Activated CD8-positive, alpha-beta T cell treated with anti-CD3 and anti-CD28 coated beads, Interleukin-2, amount 10 ng/mL, durations not matched to agents 7 days and 5 days (primary cell): ENCODE measurements around the gene RAB37. TPM values are rescaled to one million over a fixed set of nuclear protein-coding genes. Genes with fewer than 3 reads are reported as not detected.

Experiments used
- ATAC-seq: fragments of 150-1000 bp; cut with Tn5 transposase; one replicate; pipeline ENCODE4 v1.10.0; 2021; ENCODE audit warnings: moderate library complexity
- CTCF ChIA-PET: fragments of 350-600 bp; sonication (Branson Sonifier 250); formaldehyde crosslinking; loops from one replicate; lab custom pipeline; 2021; ENCODE audit warnings: antibody characterized with exemption; lab: Charles Lee
- POLR2A ChIA-PET: fragments of 350-600 bp; sonication (Branson Sonifier 250); formaldehyde crosslinking; loops from one replicate; lab custom pipeline; 2021; ENCODE audit warnings: antibody characterized with exemption; lab: Charles Lee
- DNase-seq: peaks from one replicate; pipeline ENCODE4 v3.0.0-alpha.2; 2020
- H3K27ac Mint-ChIP-seq: one replicate; pipeline ENCODE4 v1.8.0; 2021; ENCODE audit warnings: mild to moderate bottlenecking, mixed read lengths
- H3K27me3 Mint-ChIP-seq: one replicate; pipeline ENCODE4 v1.8.0; 2021; ENCODE audit warnings: low read depth, mixed read lengths
- H3K36me3 Mint-ChIP-seq: one replicate; pipeline ENCODE4 v1.8.0; 2021; ENCODE audit warnings: low read depth, mixed read lengths
- H3K4me1 Mint-ChIP-seq: one replicate; pipeline ENCODE4 v1.8.0; 2021; ENCODE audit warnings: low read depth, mixed read lengths
- H3K4me3 Mint-ChIP-seq: one replicate; pipeline ENCODE4 v1.8.0; 2021; ENCODE audit warnings: mild to moderate bottlenecking, mixed read lengths
- H3K9me3 Mint-ChIP-seq: one replicate; pipeline ENCODE4 v1.8.0; 2022; ENCODE audit warnings: mixed read lengths; ENCODE audit not compliant: insufficient read depth
- total RNA-seq, 2 experiments: library from RNA; stranded (reverse); gene quantifications; one replicate each; pipeline ENCODE4 v1.2.3, GENCODE V29; 2021

The RAB37 gene
- total RNA-seq, 2 experiments from 2014 or later, result 19.1 to 19.6 TPM

DNA sequence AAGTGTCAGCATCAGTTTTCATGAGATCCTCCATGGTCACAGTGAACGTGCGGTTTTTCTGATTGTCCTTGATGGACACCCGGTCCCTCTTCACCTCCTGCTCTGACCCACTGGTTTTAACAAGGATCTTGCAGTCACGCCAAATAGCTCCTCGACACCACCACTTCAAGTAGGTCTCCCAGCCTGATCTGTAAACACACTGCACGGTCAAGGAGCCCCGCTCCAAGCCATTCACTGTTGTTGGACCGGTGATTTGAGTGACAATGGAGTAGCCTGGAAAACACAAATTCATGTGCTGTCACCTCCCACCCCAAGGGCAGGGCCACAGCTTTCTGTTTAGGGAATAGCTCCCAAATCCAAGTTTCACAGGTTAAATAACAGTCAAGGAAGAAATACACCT lies 32.5 kb upstream of the RAB37 start:
- CTCF ChIA-PET, result no interaction called here
- Mint-ChIP-seq H3K4me1 (no peaks in the 10 kb centered on the region), H3K27ac (no peak overlapping the region), H3K27me3 (peaks cover 20% of the 10 kb centered on the region), H3K9me3 (no peaks in the 10 kb centered on the region), H3K36me3 (no peaks in the 10 kb centered on the region), H3K4me3 (no peak overlapping the region)
- DNase-seq (no peak), ATAC-seq (no peak)
- POLR2A ChIA-PET, result no interaction called here

DNA sequence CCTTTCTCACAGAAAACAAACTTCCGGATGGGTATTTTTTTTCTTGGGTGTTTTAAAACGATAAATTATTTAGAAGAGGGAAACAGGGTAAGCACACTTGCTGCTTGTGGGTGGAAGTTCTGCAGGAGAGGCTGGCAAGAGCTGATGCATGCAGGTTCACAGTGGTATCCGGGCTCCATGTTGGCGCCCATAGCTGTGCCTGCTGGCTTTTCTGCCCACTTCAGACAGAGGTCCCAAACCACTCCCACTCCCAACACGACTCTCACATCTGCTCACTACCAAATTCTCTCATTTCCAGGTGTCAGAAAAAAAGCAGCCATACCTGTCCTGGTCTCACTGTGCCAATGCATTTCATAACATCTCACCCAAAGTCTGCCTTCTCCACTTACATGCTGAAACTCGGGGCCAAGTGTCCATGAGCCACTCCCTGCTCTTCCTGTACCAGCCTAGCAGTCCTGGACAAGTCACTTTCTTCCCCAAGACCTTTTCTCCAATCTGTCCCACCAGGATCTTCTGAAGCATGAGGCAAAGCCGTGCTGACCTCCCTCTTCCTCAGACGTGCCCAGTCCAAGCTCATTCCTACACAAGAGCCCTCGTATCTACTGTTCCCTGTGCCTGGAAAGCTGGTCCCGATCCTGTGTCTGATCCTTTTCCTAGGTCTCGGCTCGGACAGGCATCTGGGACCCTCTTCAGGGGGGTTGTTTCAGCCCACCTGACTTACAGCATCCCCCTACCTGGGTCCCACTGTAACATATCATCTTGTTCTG lies 25.8 kb upstream of the RAB37 start:
- H3K27me3 Mint-ChIP-seq, result peaks cover 23% of the 10 kb centered on the region
- CTCF ChIA-PET, result interaction anchor here (1.1 kb wide), 1 partner anchor 26 kb away, joined by 4 read pairs; the partner anchor contains the start of gene RAB37

GRCh38 chr17:74712301-74712700 lies 24.8 kb upstream of the RAB37 start:
- H3K27ac Mint-ChIP-seq, result no peak overlapping the region
- POLR2A ChIA-PET, result no interaction called here

More for the DNA sequence above, 25.8 kb upstream of the RAB37 start:
- Mint-ChIP-seq H3K4me1 (no peaks in the 10 kb centered on the region), H3K9me3 (no peaks in the 10 kb centered on the region), H3K27ac (no peak overlapping the region), H3K4me3 (no peak overlapping the region), H3K36me3 (no peaks in the 10 kb centered on the region)
- ATAC-seq (no peak), DNase-seq (no peak)
- POLR2A ChIA-PET, result no interaction called here

GRCh38 chr17:74712756-74713155 lies 24.3 kb upstream of the RAB37 start, which contains the start of gene CD300LF:
CD300LF (minus strand) TSS chr17:74712923; CDS start chr17:74712866, 57 bp downstream.
- ATAC-seq, result no peak
- ChIA-PET POLR2A (no interaction called here), CTCF (no interaction called here)
- H3K27me3 Mint-ChIP-seq, result peaks cover 23% of the 10 kb centered on the region
- no peak within 1 kb of the TSS for H3K4me3 Mint-ChIP-seq
- no peaks in the 10 kb centered on the region for H3K9me3 Mint-ChIP-seq
- no peaks in the 10 kb centered on the region for H3K36me3 Mint-ChIP-seq
- DNase-seq, result no peak
- H3K27ac Mint-ChIP-seq, result no peak within 1 kb of the TSS
- no peaks in the 10 kb centered on the region for H3K4me1 Mint-ChIP-seq

More at GRCh38 chr17:74712301-74712700, 24.8 kb upstream of the RAB37 start:
- Mint-ChIP-seq H3K4me3 (no peak overlapping the region), H3K36me3 (no peaks in the 10 kb centered on the region), H3K9me3 (no peaks in the 10 kb centered on the region), H3K4me1 (no peaks in the 10 kb centered on the region), H3K27me3 (peaks cover 20% of the 10 kb centered on the region)
- DNase-seq, result no peak
- no peak for ATAC-seq
- CTCF ChIA-PET, result no interaction called here

DNA sequence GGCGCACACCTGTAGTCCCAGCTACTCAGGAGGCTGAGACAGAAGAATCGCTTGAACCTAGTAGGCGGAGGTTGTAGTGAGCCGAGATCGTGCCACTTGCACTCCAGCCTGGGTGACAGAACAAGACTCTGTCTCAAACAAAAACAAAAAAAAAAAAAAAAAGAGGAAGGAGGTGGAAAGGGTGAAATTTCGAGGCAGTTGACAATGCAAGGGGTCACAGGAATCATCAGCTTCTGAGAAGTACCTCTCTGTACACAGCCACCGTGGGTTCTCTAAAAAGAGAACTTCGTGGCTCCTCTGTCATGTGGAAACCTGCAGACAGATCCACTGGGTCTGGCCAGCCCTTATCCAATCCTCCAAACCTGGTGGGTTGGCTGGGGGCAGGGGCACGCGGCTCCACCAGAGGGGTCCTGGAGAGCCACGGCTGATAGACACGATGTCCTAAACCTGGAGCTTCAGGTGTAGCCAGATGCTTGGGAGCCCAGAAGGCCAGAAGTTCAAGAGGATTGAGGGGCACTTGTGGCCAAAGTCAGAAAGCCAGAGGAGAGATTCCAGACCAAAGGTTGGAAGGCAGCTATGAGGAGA lies 23.8 kb upstream of the RAB37 start:
- ChIA-PET CTCF (interaction anchor here (2.1 kb wide), 1 partner anchor 55 kb away, joined by 8 read pairs; no protein-coding TSS in a partner anchor), POLR2A (interaction anchor here (0.6 kb wide), 1 partner anchor 26 kb away, joined by 3 read pairs; no protein-coding TSS in a partner anchor)
- H3K9me3 Mint-ChIP-seq, result no peaks in the 10 kb centered on the region
- ATAC-seq (no peak), DNase-seq (no peak)
- H3K36me3 Mint-ChIP-seq, result no peaks in the 10 kb centered on the region
- H3K4me3 Mint-ChIP-seq, result no peak overlapping the region
- H3K27me3 Mint-ChIP-seq, result peaks cover 25% of the 10 kb centered on the region
- no peaks in the 10 kb centered on the region for H3K4me1 Mint-ChIP-seq
- no peak overlapping the region for H3K27ac Mint-ChIP-seq

GRCh38 chr17:74715144-74715543 lies 21.9 kb upstream of the RAB37 start:
- no peaks in the 10 kb centered on the region for H3K9me3 Mint-ChIP-seq
- DNase-seq (no peak), ATAC-seq (no peak)
- ChIA-PET CTCF (interaction anchor here (2.1 kb wide), 1 partner anchor 57 kb away, joined by 8 read pairs; no protein-coding TSS in a partner anchor), POLR2A (no interaction called here)
- no peaks in the 10 kb centered on the region for H3K36me3 Mint-ChIP-seq
- H3K27ac Mint-ChIP-seq, result no peak overlapping the region
- H3K27me3 Mint-ChIP-seq, result peaks cover 34% of the 10 kb centered on the region
- no peak overlapping the region for H3K4me3 Mint-ChIP-seq
- H3K4me1 Mint-ChIP-seq, result no peaks in the 10 kb centered on the region

DNA sequence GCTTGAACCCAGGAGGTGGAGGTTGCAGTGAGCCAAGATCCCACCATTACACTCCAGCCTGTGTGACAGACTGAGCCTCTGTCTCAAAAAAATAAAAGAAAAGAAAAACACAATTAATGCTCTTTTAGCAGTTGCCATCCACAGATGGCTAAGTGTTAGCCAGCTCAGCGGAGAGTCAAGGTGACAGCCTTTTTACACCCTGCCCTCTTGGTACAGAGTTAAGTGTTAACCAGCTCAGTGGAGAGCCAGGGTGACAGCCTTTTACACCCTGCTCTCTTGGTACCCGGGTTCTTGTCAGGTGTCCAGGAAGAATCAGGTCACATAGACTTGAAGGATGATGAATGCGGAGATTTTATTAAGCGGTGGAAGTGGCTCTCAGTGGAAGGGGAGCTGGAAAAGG lies 16.6 kb upstream of the RAB37 start:
- POLR2A ChIA-PET, result no interaction called here
- H3K27ac Mint-ChIP-seq, result no peak overlapping the region
- H3K9me3 Mint-ChIP-seq, result no peaks in the 10 kb centered on the region
- peaks cover 47% of the 10 kb centered on the region for H3K27me3 Mint-ChIP-seq
- no peak overlapping the region for H3K4me3 Mint-ChIP-seq
- H3K4me1 Mint-ChIP-seq, result peaks cover 9% of the 10 kb centered on the region
- ATAC-seq (no peak), DNase-seq (no peak)
- CTCF ChIA-PET, result interaction anchor here (6.0 kb wide), 1 partner anchor 17 kb away, joined by 45 read pairs; the partner anchor contains the start of gene RAB37
- no peaks in the 10 kb centered on the region for H3K36me3 Mint-ChIP-seq

GRCh38 chr17:74722782-74723181 lies 14.3 kb upstream of the RAB37 start:
- ChIA-PET POLR2A (interaction anchor here (0.7 kb wide), 1 partner anchor 50 kb away, joined by 3 read pairs; no protein-coding TSS in a partner anchor), CTCF (interaction anchor here (1.1 to 6.0 kb wide), 3 partner anchors 14 to 68 kb away, joined by 3 to 45 read pairs (median 5); partner anchors contain the start of gene RAB37)
- DNase-seq, result no peak

DNA sequence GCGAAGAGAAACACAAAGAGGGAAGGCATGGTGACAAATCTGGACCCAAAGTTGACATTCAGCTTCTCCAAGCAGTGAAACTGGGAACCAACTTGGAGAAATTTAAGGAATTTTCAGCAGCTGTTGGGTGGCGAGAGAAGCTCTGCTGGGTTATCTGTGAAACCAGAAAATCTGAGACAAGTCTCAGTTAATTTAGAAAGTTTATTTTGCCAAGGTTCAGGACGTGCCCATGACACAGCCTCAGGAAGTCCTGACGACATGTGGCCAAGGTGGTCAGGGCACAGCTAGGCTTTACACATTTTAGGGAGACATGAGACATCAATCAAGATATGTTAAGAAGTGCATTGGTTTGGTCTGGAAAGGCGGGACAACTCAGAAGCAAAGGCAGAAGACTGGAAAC lies 13.2 kb upstream of the RAB37 start:
- no peak for ATAC-seq
- no peak for DNase-seq
- Mint-ChIP-seq H3K27me3 (peaks cover 32% of the 10 kb centered on the region), H3K27ac (no peak overlapping the region), H3K36me3 (no peaks in the 10 kb centered on the region), H3K4me3 (no peak overlapping the region), H3K4me1 (peaks cover 9% of the 10 kb centered on the region), H3K9me3 (no peaks in the 10 kb centered on the region)
- ChIA-PET CTCF (interaction anchor here (2.5 to 6.0 kb wide), 2 partner anchors 13 to 67 kb away, joined by 12 to 45 read pairs; partner anchors contain the start of gene RAB37), POLR2A (no interaction called here)

More at GRCh38 chr17:74722782-74723181, 14.3 kb upstream of the RAB37 start:
- peaks cover 39% of the 10 kb centered on the region for H3K27me3 Mint-ChIP-seq
- no peaks in the 10 kb centered on the region for H3K36me3 Mint-ChIP-seq
- H3K4me1 Mint-ChIP-seq, result peaks cover 9% of the 10 kb centered on the region
- no peak overlapping the region for H3K4me3 Mint-ChIP-seq
- H3K27ac Mint-ChIP-seq, result no peak overlapping the region
- ATAC-seq, result no peak
- H3K9me3 Mint-ChIP-seq, result no peaks in the 10 kb centered on the region

DNA sequence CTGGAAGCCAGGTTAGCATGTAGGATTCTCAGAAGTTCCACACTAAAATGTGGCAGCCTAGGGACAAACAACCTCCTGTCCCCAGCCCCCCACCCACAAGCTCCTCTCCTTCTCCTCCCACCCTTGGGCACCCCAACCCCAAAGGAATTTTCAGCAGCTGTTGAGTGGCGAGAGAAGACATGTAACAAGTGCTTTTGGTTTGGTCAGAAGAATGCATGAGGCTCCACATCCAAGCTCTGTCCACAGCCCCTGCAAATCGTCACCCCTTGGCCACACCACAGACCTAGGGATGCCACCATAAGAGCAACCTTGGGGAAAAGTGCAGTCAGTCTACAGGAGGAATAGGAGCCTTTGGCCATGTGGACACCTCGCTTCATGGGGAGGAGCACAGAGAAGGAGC lies 11.9 kb upstream of the RAB37 start:
- H3K4me3 Mint-ChIP-seq, result no peak overlapping the region
- no peaks in the 10 kb centered on the region for H3K36me3 Mint-ChIP-seq
- H3K27me3 Mint-ChIP-seq, result peaks cover 28% of the 10 kb centered on the region
- DNase-seq (no peak), ATAC-seq (no peak)
- CTCF ChIA-PET, result interaction anchor here (2.5 to 6.0 kb wide), 2 partner anchors 12 to 68 kb away, joined by 12 to 45 read pairs; partner anchors contain the start of gene RAB37
- H3K4me1 Mint-ChIP-seq, result peaks cover 15% of the 10 kb centered on the region
- H3K27ac Mint-ChIP-seq, result no peak overlapping the region
- no peaks in the 10 kb centered on the region for H3K9me3 Mint-ChIP-seq
- POLR2A ChIA-PET, result interaction anchor here (0.8 kb wide), 1 partner anchor 13 kb away, joined by 3 read pairs; no protein-coding TSS in a partner anchor

GRCh38 chr17:74728033-74728701 lies 8.9 kb upstream of the RAB37 start:
- ATAC-seq, result no peak
- Mint-ChIP-seq H3K4me1 (peaks cover 30% of the 10 kb centered on the region), H3K27me3 (peaks cover 16% of the 10 kb centered on the region), H3K9me3 (no peaks in the 10 kb centered on the region), H3K27ac (no peak overlapping the region), H3K36me3 (no peaks in the 10 kb centered on the region), H3K4me3 (no peak overlapping the region)
- CTCF ChIA-PET, result no interaction called here
- no peak for DNase-seq
- POLR2A ChIA-PET, result no interaction called here
